AG20443 (cell line): ENCODE data around the gene BBLN.

Source experiments
- DNase-seq: peaks from one replicate; pipeline ENCODE4 v3.0.0; 2012; ENCODE audit warnings: low spot score, mixed read lengths

The BBLN gene

GRCh38 chr9:128191406-128192046 is 31.5 kb downstream of the BBLN start, which contains the start of gene CIZ1:
Gene CIZ1 (minus strand): TSS chr9:128191572. CDS start chr9:128190857, 715 bp downstream.
- DNase-seq: peak; percentile 96

GRCh38 chr9:128192601-128193371 is 32.7 kb downstream of the BBLN start:
- peak; percentile 85 for DNase-seq

- no peak for DNase-seq
These were observed 33.5 kb downstream of the BBLN start for GRCh38 chr9:128193469-128194096.

- no peak for DNase-seq
These were observed 41.6 kb downstream of the BBLN start for GRCh38 chr9:128201441-128202369.

DNA sequence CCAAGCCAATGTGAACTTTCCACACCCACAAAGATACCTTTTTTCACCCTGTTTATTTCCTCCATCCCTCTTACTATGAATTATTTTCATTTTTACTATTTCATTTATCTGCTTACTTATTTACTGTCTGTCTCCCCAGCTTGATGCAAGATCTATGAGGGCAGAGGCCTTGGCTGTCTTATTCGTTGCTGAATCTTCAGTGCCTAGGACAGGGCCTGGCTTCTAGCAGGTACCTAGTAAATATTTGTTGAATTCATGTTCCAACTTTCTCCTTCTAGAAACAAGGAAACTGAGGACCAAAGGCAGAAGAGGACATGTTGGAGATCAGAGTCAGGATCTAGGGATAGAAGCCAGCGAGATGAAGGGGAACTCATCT is 42.6 kb downstream of the BBLN start:
- no peak for DNase-seq

DNA sequence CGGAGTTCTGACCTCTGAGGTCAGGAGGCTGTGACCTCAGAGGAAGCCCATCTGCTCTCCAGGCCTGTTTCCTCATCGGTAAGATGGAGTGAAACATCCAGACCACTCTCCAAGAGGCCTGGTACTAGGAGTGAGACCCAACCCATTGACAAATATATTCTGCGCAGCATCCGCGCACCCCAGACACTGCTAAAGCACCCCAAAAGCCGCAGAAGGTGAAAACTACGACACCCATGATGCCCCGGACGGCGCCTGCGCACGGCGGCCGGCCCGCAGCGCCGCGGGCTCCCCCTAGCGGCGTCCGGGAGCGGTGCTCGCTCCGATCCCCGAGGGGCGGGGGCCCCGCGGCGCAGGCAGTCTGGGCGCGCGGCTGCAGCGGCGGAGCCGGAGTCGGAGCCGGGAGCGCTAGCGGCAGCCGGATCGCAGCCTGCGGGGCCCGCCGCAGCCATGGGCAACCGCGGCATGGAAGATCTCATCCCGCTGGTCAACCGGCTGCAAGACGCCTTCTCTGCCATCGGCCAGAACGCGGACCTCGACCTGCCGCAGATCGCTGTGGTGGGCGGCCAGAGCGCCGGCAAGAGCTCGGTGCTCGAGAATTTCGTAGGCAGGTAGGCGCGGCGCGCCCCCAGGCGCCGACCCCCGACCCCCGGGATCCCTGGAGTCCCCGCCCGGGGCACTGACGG is 43.1 kb downstream of the BBLN start, which contains the start of gene DNM1:
TSS of gene DNM1 (plus strand) at position 356 of the 683 bp plus-strand sequence. CDS start at position 448, 92 bp downstream.
- DNase-seq: peak; percentile 100

- peak; percentile 71 for DNase-seq
These were observed 43.9 kb downstream of the BBLN start for GRCh38 chr9:128203707-128204551.

GRCh38 chr9:128204858-128205257 is 44.8 kb downstream of the BBLN start:
- DNase-seq: no peak

DNA sequence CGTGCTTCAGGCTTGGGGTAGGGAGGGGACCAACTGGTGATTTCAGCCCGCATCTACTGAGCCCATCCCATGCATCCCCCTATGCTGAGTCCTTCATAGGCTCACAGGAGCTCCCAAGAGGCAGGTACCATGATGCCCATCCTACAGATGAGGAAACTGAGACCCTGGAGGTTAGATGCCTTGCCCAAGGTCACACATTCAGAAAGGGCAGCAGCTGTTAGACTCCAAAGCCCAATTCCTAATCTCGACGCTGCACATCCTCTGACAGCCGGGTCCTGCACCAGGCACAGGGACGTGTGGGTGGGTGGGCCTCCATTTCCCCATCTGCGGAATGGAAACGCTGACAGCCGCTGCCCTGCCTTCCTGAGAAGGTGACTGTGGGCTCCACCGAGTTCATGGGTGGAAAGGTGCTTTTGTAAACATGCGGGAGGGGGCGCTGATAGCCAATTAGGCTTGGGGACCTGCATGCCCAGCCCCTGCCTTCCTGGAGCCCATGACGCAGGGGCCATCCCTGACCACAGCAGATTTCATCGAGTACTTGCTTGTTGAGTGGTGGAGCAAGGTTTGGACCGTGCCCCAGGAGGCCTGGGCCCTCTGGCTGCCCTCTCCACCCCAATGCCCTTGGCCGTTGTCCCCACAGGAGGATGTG is 45.4 kb downstream of the BBLN start:
- DNase-seq: no peak

DNA sequence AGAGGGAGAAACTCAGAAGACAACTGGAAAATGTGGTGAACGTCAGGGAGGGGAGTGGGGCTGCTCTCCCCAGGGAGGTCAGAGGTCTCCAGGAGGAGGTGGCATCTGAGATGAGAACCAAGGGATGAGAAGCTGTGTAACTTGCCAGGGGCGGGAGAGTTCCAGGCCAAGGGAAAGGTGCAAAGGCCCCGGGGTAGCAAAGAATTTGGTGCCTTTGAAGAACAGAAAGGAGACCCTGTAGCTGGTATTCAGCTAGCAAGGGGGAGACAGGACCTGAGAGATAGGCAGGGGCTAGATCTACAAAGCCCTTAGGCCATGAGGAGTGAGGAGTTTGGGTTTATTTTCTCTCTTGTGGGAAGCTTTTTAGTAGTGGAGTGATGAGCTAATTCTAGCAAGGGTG is 46.4 kb downstream of the BBLN start:
- no peak for DNase-seq

DNA sequence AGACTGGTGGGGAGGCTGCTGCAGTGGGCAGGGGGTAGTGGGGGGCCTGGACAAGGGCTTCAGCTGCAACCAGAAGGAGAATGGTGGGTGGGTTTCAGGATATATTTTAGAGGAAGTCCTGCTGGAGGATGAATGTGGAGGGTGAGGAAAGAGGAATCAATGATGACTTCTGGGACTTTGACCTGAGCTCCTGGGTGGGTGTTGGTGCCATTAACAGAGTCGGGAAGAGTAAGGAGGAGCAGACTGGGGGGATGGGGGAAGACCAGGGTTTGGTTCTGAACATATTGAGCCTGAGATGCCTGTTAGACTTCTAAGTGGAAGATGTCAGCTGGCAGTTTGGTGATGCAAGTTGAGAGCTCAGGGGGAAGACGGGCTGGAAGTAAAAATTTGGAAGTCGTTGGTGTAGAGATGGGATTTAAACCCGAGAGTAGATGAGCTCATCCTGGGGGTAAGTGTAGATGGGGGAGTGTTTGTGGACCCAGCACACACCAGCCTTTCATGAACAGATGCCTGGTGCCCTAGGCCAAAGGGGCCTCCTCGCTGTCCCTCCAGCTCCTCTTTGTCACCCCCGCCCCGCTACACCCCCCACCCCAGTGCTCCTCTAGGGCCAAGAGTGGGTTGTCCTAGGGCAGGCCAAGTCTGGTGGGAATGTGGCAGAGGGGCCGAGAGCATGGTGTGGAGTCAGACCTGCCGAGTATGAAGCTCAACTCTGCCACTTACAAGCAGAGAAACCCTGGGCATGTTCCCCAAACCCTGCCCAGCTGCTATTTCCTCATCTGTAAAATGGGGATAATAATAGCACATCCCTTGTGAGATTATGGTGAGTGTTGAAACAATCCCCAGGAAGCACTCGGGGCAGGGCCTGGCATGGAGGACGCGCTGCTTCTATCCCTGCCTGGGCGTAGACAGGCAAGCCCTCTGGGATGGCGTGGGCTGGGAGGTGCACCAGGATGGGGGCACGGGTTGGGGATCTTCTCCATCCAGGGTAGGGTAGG is 47.1 kb downstream of the BBLN start:
- DNase-seq: no peak

DNA sequence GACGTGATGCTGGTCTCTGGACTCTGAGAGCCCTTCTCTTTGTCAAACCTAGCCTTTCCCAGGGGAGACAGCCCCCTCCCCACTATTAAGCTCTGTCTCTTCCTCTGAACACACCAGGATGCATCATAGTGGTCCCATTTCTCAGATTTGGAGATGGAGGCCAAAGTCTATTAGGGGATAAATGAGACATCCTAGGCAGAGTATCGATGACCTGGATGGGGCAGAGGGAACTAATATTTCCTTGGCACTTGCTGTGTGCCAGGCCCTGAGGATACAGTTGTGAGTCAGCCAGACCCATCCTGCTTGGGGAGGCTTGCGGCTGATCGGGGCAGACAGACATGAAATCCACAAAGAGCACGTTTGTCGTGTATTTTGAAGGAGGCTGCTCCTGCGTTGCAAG is 48.3 kb downstream of the BBLN start:
- DNase-seq: no peak

DNA sequence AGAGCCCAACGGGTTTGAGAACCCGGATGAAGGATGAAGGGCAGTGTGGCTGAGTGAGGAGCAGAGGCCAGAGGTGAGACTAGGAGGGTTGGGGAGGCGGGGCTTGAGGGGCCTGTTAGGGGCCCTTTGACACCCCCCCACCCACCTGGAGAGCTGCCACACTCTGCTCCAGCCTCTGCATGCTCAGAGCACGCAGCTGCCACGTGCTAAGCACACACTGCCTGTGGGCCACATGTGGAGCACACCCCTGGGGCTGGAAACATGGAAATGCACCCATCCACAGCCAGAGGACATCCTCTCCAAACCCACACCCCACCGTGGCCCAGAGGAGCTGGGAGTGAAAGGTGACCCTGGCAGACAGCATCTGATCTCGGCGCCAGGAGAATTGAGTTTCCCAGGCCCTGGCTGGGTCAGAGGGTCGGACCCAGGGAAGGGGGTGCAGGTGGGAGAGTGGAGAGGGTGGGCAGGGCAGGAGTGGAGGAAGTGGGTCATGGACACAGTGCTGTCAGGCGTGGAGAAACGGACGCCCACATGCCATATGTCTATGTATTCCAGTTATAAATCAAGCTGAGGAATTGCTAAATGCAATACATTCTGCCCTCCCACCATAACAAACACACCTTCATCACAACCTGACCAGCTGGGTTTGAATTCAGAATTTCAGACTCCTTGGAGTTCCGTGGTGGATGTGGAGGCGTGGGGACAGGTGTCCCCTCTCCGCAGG is 49.0 kb downstream of the BBLN start:
- DNase-seq: no peak

- no peak for DNase-seq
These were observed 51.3 kb downstream of the BBLN start for GRCh38 chr9:128211186-128211980.

GRCh38 chr9:128211981-128212281 is 51.9 kb downstream of the BBLN start:
- no peak for DNase-seq
